ENCODE data around the gene TMEM8B. TPM values are rescaled to one million over a fixed set of nuclear protein-coding genes. Genes with fewer than 3 reads are reported as not detected.
A peak's percentile ranks its signal among the peaks of the same experiment; 100 is the strongest.

The TMEM8B gene
- total and polyA plus RNA-seq, 9 of the 15 experiments (the other 6 are each of a cell fraction or from before 2014, with no cell fraction given), result 0.01 to 2.2 (median 1.1) TPM

DNA sequence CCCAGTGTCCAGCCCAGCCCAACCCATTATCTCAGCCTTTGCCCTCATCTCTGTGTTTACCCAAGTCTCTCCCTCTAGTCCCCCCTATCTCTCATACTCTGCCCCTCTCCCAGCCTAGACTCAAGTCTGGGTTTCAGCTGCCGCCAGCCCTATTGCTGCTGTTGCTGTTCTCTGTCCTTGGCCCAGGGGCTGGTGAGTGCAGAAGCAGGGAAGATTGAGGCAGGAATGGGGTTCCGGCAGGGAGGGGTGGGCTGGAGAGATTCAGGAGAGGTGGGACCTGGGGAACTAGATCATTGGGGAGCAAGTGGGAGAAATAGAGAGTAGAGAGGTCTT lies 702 bp downstream of the TMEM8B start:
- H3K27ac ChIP-seq (ENCODE audit: extremely low read depth, low read depth, low read length), result no peak overlapping the region
- no peak for TF ChIP-seq IRF2 (CRISPR knock-in tag; IDR thresholded peaks at IDR 0.05)
- TF ChIP-seq, protein P1, sequence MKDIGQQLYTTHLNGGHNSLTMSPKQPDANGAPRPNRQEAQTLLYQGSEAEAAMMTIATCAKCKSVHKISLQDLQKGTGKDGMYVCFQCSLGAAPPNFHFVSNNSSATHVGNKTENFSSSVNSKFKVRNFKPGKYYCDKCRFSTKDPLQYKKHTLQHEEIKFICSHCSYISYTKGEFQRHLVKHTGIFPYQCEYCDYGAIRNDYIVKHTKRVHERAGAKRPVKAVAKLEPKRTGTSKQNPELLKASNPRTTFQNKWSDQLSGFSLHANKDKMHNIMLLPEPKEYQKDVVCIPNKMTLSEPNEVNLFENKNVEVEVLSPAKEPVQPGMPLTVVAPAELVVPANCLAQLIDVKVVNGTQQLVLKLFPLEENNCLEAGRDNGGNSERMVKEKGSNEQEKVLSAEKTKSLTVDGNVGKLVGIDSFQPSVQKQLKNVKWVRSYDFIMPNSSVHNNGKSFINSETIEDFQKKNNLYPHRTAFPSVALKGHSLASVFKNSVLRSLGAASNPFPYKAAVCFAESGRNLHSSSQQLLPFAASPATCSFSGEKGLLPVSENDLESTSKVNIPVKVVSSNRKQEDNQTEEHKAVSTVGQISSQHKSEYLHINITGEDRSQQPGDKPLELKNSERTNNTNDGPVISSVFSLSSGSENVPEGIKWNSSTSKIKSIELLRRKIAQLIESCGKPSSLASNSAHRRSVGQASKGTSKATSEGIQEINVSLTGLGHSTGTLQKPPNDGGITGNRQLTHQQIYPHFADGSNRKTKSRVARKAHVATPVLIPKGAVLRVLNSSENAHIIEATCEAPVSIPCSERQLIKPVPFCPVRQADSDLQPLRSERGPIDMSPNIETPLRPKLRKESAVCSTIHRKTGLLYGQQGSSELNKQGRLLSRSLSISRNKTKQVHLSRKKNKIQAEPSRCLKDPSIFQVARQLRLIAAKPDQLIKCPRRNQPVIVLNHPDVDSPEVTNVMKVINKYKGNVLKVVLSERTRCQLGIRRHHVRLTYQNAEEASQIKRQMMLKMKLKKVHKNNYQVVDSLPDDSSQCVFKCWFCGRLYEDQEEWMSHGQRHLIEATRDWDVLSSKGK (CRISPR knock-in tag; IDR thresholded peaks at IDR 0.05), result no peak
- peak overlapping the region; percentile 5 to 91; a peak in 2 of 4 replicates for H3K9ac ChIP-seq (ENCODE audit: insufficient read depth in 1 of 2, low read depth in 2 of 2, low read length in 2 of 2)
- intact Hi-C loops (cut with micrococcal nuclease), result no loop called here
- no peaks in the 10 kb centered on the region for H3K9me1 ChIP-seq (ENCODE audit: control insufficient read depth, insufficient read depth, low read length)
- no peaks in the 10 kb centered on the region for H3K36me3 ChIP-seq (ENCODE audit: control insufficient read depth, insufficient read depth, low read length)
- ChIA-PET CTCF (ENCODE audit: low intra/inter-chr PET ratio) (interaction anchor here (0.6 kb wide), 1 partner anchor 19 kb away, joined by 3 read pairs; no protein-coding TSS in a partner anchor), POLR2A (no interaction called here)
- no peaks in the 10 kb centered on the region for H3K79me2 ChIP-seq (ENCODE audit: control insufficient read depth, insufficient read depth, low read length)
- BruUV-seq (replicated peaks), result no TSS peak
- peaks cover 5 to 13% of the 10 kb centered on the region in 2 experiments; a peak in 4 of 5 replicates for H3K4me1 ChIP-seq (replicated peaks in 1 of 2; ENCODE audit: control insufficient read depth in 2 of 2, insufficient read depth in 2 of 2, low read length in 2 of 2)
- 22% methylated on average over 1 of the region's 2 CpGs for WGBS (ENCODE audit: insufficient coverage, low coverage, missing lambda C conversion rate)
- H3K4me2 ChIP-seq (ENCODE audit: insufficient read depth, low read length), result peak overlapping the region; percentile 86
- ATAC-seq (peak; percentile 3; the same call in 1 of the 3 replicates), FAIRE-seq (no peak), DNase-seq (ENCODE audit: extremely low read depth in 1 of 4, low spot score in 3 of 4) (no peak)
- peak overlapping the region; percentile 26; the same call in 1 of the 2 replicates for H2AFZ ChIP-seq (ENCODE audit: low read depth, low read length)
- in situ Hi-C loops (cut with MboI), result no loop called here
- no peaks in the 10 kb centered on the region for H3K27me3 ChIP-seq (ENCODE audit: control insufficient read depth in 2 of 2, insufficient read depth in 2 of 2, low read length in 2 of 2)
- H3K9me3 ChIP-seq (replicated peaks; ENCODE audit: control insufficient read depth, insufficient read depth, low read depth, low read length), result no peaks in the 10 kb centered on the region
- H3K4me3 ChIP-seq, result peak overlapping the region; percentile 59
- no peaks in the 10 kb centered on the region for H4K20me1 ChIP-seq (replicated peaks; ENCODE audit: control insufficient read depth, insufficient read depth, low read length)
